GM23248 (cell line): ENCODE results near the gene GADD45GIP1. TPM values are rescaled to one million over a fixed set of nuclear protein-coding genes. Genes with fewer than 3 reads are reported as not detected.
A peak's percentile ranks its signal among the peaks of the same experiment; 100 is the strongest.
"Not testable (repeated sequence)": the region's sequence is repeated elsewhere in the genome, so short reads cannot be mapped to it uniquely, and the experiment has no call there.

Experiments
- DNase-seq: peaks from one replicate; pipeline ENCODE4 v3.0.0-alpha.2; 2015
- H2AFZ ChIP-seq: fragments of 200-600 bp; sonication (generic); 2 replicates; pipeline ENCODE4 v1.6.1; 2016; ENCODE audit warnings: antibody characterized with exemption
- H3F3A ChIP-seq: fragments of 200-600 bp; sonication (generic); 2 replicates; pipeline ENCODE4 v1.6.1; 2016; ENCODE audit warnings: mild to moderate bottlenecking, antibody characterized with exemption, mixed run types; ENCODE audit not compliant: insufficient read depth
- H3K27ac ChIP-seq: fragments of 200-600 bp; sonication (generic); 2 replicates; pipeline ENCODE4 v1.5.1; 2016; ENCODE audit warnings: mild to moderate bottlenecking
- H3K27me3 ChIP-seq: fragments of 200-600 bp; sonication (generic); replicated peaks from 2 replicates; pipeline ENCODE4 v1.6.1; 2016; ENCODE audit warnings: mild to moderate bottlenecking; ENCODE audit not compliant: insufficient read depth
- H3K36me3 ChIP-seq: fragments of 200-600 bp; sonication (generic); 2 replicates; pipeline ENCODE4 v1.6.1; 2016; ENCODE audit warnings: low read depth, mild to moderate bottlenecking
- H3K4me1 ChIP-seq: fragments of 200-600 bp; sonication (generic); 2 replicates; pipeline ENCODE4 v1.6.1; 2016; ENCODE audit warnings: mild to moderate bottlenecking; ENCODE audit not compliant: insufficient read depth
- H3K4me2 ChIP-seq: fragments of 200-600 bp; sonication (generic); one replicate; pipeline ENCODE4 v1.6.1; 2016; ENCODE audit warnings: mild to moderate bottlenecking; ENCODE audit not compliant: unreplicated experiment
- H3K4me3 ChIP-seq: fragments of 200-600 bp; sonication (generic); 2 replicates; pipeline ENCODE4 v1.5.1; 2016; ENCODE audit warnings: mild to moderate bottlenecking
- H3K79me2 ChIP-seq: fragments of 200-600 bp; sonication (generic); 2 replicates; pipeline ENCODE4 v1.6.1; 2016; ENCODE audit warnings: mild to moderate bottlenecking; ENCODE audit not compliant: insufficient read depth
- H3K9ac ChIP-seq: fragments of 200-600 bp; sonication (generic); 2 replicates; pipeline ENCODE4 v1.6.1; 2016; ENCODE audit warnings: mild to moderate bottlenecking
- H3K9me2 ChIP-seq: fragments of 200-600 bp; sonication (generic); 2 replicates; pipeline ENCODE4 v1.6.1; 2016; ENCODE audit warnings: mixed run types, mild to moderate bottlenecking, moderate library complexity; ENCODE audit not compliant: insufficient read depth
- H3K9me3 ChIP-seq: fragments of 200-600 bp; sonication (generic); one replicate; pipeline ENCODE4 v1.6.1; 2017; ENCODE audit warnings: low read depth
- H4K20me1 ChIP-seq: fragments of 200-600 bp; sonication (generic); 2 replicates; pipeline ENCODE4 v1.6.0; 2016; ENCODE audit not compliant: insufficient read depth
- EZH2 ChIP-seq: fragments of 200-600 bp; sonication (generic); IDR thresholded peaks from 2 replicates; pipeline ENCODE4 v1.6.1; 2018; ENCODE audit warnings: antibody characterized with exemption, mild to moderate bottlenecking; ENCODE audit not compliant: insufficient read depth, poor library complexity, severe bottlenecking
- EZH2phosphoT487 ChIP-seq: fragments of 200-600 bp; sonication (generic); IDR thresholded peaks from 2 replicates; pipeline ENCODE4 v1.6.1; 2018; ENCODE audit warnings: antibody characterized with exemption, moderate library complexity, mild to moderate bottlenecking, low read depth; ENCODE audit not compliant: insufficient read depth
- WGBS, 2 experiments: methylation state at CpG; one replicate each; pipeline ENCODE4 v1.1.6; 2015 to 2017; ENCODE audit warnings: low lambda C conversion rate in 2 of 2, low coverage in 1 of 2; ENCODE audit errors: missing lambda C conversion rate in 2 of 2; 5-methylcytosine and 5-hydroxymethylcytosine counted together
- in situ Hi-C: fragments of 300-500 bp; cut with MboI; formaldehyde crosslinking; loops from 2 replicates; pipeline ENCODE4 v1.15.0; 2020
- polyA plus RNA-seq: library from polyadenylated mRNA; unstranded; fragments of >200 nt; fragmentation: Nextera tagmentation; extraction: Ambion mirVana; gene quantifications from 2 replicates; pipeline ENCODE4 v1.2.1, GENCODE V29; 2016
- total RNA-seq: library from RNA; depleted of rRNA; stranded (reverse); fragments of >200 nt; shearing (Covaris generic); gene quantifications from 2 replicates; pipeline ENCODE4 v1.2.3, GENCODE V29; 2014

Gene GADD45GIP1
- total and polyA plus RNA-seq, 2 experiments from 2014 or later, result 48.4 to 132 TPM

GRCh38 chr19:12955996-12956395 is 1.0 kb downstream of the GADD45GIP1 start:
- no peaks in the 10 kb centered on the region for H3K9me2 ChIP-seq
- H3K4me1 ChIP-seq, result peaks cover 19% of the 10 kb centered on the region
- in situ Hi-C loops, result loop anchor here (25.0 kb wide), 1 partner anchor 631 kb away; no protein-coding TSS in a partner anchor
- H3K9ac ChIP-seq, result peak overlapping the region; percentile 91
- 27 to 31% methylated on average over 12 of the region's 12 CpGs for WGBS, 2 experiments
- H3K36me3 ChIP-seq, result peaks cover 13% of the 10 kb centered on the region; the same call in 1 of the 2 replicates
- H3K27me3 ChIP-seq, result no peaks in the 10 kb centered on the region
- H3K27ac ChIP-seq, result peak overlapping the region; percentile 99
- peak; percentile 32 for DNase-seq
- peaks cover 45% of the 10 kb centered on the region for H3F3A ChIP-seq
- peaks cover 67% of the 10 kb centered on the region for H3K79me2 ChIP-seq
- TF ChIP-seq EZH2phosphoT487 (no peak), EZH2 (no peak)
- H3K9me3 ChIP-seq, result no peaks in the 10 kb centered on the region
- H4K20me1 ChIP-seq, result no peaks in the 10 kb centered on the region
- peak overlapping the region; percentile 85; the same call in 1 of the 2 replicates for H2AFZ ChIP-seq
- H3K4me2 ChIP-seq, result peak overlapping the region; percentile 78
- peak overlapping the region; percentile 79 for H3K4me3 ChIP-seq

GRCh38 chr19:12955575-12955974 is 1.4 kb downstream of the GADD45GIP1 start:
- Histone ChIP-seq H3K79me2 (peaks cover 70% of the 10 kb centered on the region), H3F3A (peaks cover 49% of the 10 kb centered on the region), H3K4me3 (peak overlapping the region; percentile 79), H3K36me3 (peaks cover 17% of the 10 kb centered on the region; the same call in 1 of the 2 replicates), H3K4me1 (peaks cover 19% of the 10 kb centered on the region), H3K27ac (peak overlapping the region; percentile 99), H3K4me2 (peak overlapping the region; percentile 78), H3K9ac (peak overlapping the region; percentile 91)
- not testable (repeated sequence) for H3K9me3 ChIP-seq, H3K27me3 ChIP-seq, H4K20me1 ChIP-seq, DNase-seq, H3K9me2 ChIP-seq, H2AFZ ChIP-seq
- in situ Hi-C loops, result loop anchor here (25.0 kb wide), 1 partner anchor 632 kb away; no protein-coding TSS in a partner anchor
- WGBS, 2 experiments, result 96 to 97% methylated on average over 4 to 9 of the region's 9 CpGs

- TF ChIP-seq EZH2phosphoT487 (no peak), EZH2 (no peak)
- peak overlapping the region; percentile 18 for H3K4me2 ChIP-seq
- no peaks in the 10 kb centered on the region for H3K9me3 ChIP-seq
- H3K36me3 ChIP-seq, result peaks cover 18% of the 10 kb centered on the region; the same call in 1 of the 2 replicates
- H3K27me3 ChIP-seq, result no peaks in the 10 kb centered on the region
- peak overlapping the region; percentile 99 for H3K27ac ChIP-seq
- no peak overlapping the region for H2AFZ ChIP-seq
- H3K79me2 ChIP-seq, result peaks cover 80% of the 10 kb centered on the region
- H4K20me1 ChIP-seq, result no peaks in the 10 kb centered on the region
- peaks cover 50% of the 10 kb centered on the region for H3F3A ChIP-seq
- in situ Hi-C loops, result loop anchor here (25.0 kb wide), 1 partner anchor 633 kb away; no protein-coding TSS in a partner anchor
- DNase-seq, result no peak
- H3K4me3 ChIP-seq, result 0 out of 2 replicates have a peak overlapping the region, but pooled peaks have one; percentile 79
- peak overlapping the region; percentile 91; the same call in 1 of the 2 replicates for H3K9ac ChIP-seq
- peaks cover 19% of the 10 kb centered on the region for H3K4me1 ChIP-seq
- no peaks in the 10 kb centered on the region for H3K9me2 ChIP-seq
- 14 to 20% methylated on average over 1 of the region's 1 CpG for WGBS, 2 experiments
These were observed 2.4 kb downstream of the GADD45GIP1 start for GRCh38 chr19:12954612-12954962.

- H3K36me3 ChIP-seq, result peaks cover 18% of the 10 kb centered on the region; the same call in 1 of the 2 replicates
- H3K79me2 ChIP-seq, result peaks cover 86% of the 10 kb centered on the region
- no peak overlapping the region for H3K4me3 ChIP-seq
- DNase-seq, result peak; percentile 15
- H2AFZ ChIP-seq, result no peak overlapping the region
- TF ChIP-seq EZH2phosphoT487 (no peak), EZH2 (no peak)
- peak overlapping the region; percentile 91 for H3K9ac ChIP-seq
- H3K4me2 ChIP-seq, result peak overlapping the region; percentile 50
- H3F3A ChIP-seq, result peaks cover 50% of the 10 kb centered on the region
- no peaks in the 10 kb centered on the region for H4K20me1 ChIP-seq
- no peaks in the 10 kb centered on the region for H3K9me2 ChIP-seq
- peaks cover 19% of the 10 kb centered on the region for H3K4me1 ChIP-seq
- no peaks in the 10 kb centered on the region for H3K9me3 ChIP-seq
- H3K27me3 ChIP-seq, result no peaks in the 10 kb centered on the region
- H3K27ac ChIP-seq, result peak overlapping the region; percentile 99
- in situ Hi-C loops, result loop anchor here (25.0 kb wide), 1 partner anchor 633 kb away; no protein-coding TSS in a partner anchor
- WGBS, 2 experiments, result 63 to 67% methylated on average over 11 of the region's 12 CpGs
These were observed 3.0 kb downstream of the GADD45GIP1 start for GRCh38 chr19:12953799-12954611.
